ENCODE data around the gene PRUNE2. TPM values are rescaled to one million over a fixed set of nuclear protein-coding genes. Genes with fewer than 3 reads are reported as not detected.

Gene PRUNE2
- total and polyA plus RNA-seq, 2 of the 13 experiments (the other 11 are each of a cell fraction or from before 2014, with no cell fraction given), result 0.02 TPM; not detected in 1

DNA sequence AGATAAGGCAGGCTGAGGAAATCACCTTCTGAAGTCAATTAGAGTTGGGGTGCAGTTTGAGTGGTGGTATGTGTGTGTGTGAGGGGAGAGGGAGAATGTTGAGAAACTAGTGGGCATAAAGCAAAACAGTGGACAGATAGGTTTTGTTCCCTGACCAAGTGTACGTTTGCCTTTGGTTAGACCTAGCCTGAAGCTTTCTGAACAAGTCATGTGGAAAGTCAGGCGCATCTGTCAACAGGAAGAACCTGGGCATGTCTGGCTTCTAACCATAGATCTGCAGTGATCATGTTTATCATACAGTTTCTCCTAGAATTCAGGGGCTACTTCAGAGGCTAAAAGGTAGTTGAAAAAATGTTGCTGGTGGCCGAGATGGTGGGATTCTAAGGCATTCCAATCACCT lies 284.9 kb downstream of the PRUNE2 start:
- no peaks in the 10 kb centered on the region for H3K36me3 ChIP-seq (replicated peaks in 1 of 2; ENCODE audit: control insufficient read depth in 1 of 2, insufficient read depth in 2 of 2, low read length in 2 of 2)
- 17% methylated on average over 3 of the region's 3 CpGs for WGBS (ENCODE audit: low lambda C conversion rate)
- H4K20me1 ChIP-seq (ENCODE audit: insufficient read depth, low read length), result no peaks in the 10 kb centered on the region
- DNase-seq (ENCODE audit: low spot score) (no peak), FAIRE-seq (no peak), ATAC-seq (no peak)
- H3K9me3 ChIP-seq (ENCODE audit: low read length), result no peaks in the 10 kb centered on the region
- H3K27me3 ChIP-seq (ENCODE audit: control insufficient read depth in 1 of 2, insufficient read depth in 2 of 2, low read length in 2 of 2), result 0 out of 5 replicates have a peak, but pooled peaks cover 0 to 1% of the 10 kb centered on the region in 2 experiments
- H3K79me2 ChIP-seq (ENCODE audit: insufficient read depth, low read length), result no peaks in the 10 kb centered on the region
- intact Hi-C loops (cut with micrococcal nuclease; ENCODE audit: unreplicated experiment), result no loop called here
- H3K9ac ChIP-seq (ENCODE audit: insufficient read depth, low read depth, low read length), result no peak overlapping the region
- no TSS peak for BruUV-seq (replicated peaks)
- H3K27ac ChIP-seq (ENCODE audit: extremely low read length, insufficient read depth, low read length), result no peak overlapping the region
- ChIA-PET POLR2A (no interaction called here), CTCF (ENCODE audit: low intra/inter-chr PET ratio, low total read pairs) (no interaction called here)
- H2AFZ ChIP-seq (ENCODE audit: low read length), result no peak overlapping the region
- no peaks in the 10 kb centered on the region for H3K4me1 ChIP-seq (ENCODE audit: insufficient read depth, low read length)
- in situ Hi-C loops (cut with HindIII; ENCODE audit: extremely low pct_ligation_motif_present, low pct_unique_long_range_greater_than_20kb), result no loop called here
- TF ChIP-seq MAZ (IDR thresholded peaks at IDR 0.05; ENCODE audit: borderline replicate concordance, low read depth, low read length), result no peak
- TF ChIP-seq MAZ (CRISPR knock-in tag; IDR thresholded peaks at IDR 0.05; ENCODE audit: low read depth), result no peak
- no peak for TF ChIP-seq RBAK (CRISPR knock-in tag; IDR thresholded peaks at IDR 0.05)
- no peak for TF ChIP-seq ZMAT3 (CRISPR knock-in tag; conservative IDR thresholded peaks at IDR 0.05)
- TF ChIP-seq, protein P1, sequence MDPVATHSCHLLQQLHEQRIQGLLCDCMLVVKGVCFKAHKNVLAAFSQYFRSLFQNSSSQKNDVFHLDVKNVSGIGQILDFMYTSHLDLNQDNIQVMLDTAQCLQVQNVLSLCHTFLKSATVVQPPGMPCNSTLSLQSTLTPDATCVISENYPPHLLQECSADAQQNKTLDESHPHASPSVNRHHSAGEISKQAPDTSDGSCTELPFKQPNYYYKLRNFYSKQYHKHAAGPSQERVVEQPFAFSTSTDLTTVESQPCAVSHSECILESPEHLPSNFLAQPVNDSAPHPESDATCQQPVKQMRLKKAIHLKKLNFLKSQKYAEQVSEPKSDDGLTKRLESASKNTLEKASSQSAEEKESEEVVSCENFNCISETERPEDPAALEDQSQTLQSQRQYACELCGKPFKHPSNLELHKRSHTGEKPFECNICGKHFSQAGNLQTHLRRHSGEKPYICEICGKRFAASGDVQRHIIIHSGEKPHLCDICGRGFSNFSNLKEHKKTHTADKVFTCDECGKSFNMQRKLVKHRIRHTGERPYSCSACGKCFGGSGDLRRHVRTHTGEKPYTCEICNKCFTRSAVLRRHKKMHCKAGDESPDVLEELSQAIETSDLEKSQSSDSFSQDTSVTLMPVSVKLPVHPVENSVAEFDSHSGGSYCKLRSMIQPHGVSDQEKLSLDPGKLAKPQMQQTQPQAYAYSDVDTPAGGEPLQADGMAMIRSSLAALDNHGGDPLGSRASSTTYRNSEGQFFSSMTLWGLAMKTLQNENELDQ (CRISPR knock-in tag; IDR thresholded peaks at IDR 0.05; ENCODE audit: borderline replicate concordance), result no peak
- TF ChIP-seq ZNF460 (CRISPR knock-in tag; IDR thresholded peaks at IDR 0.05; ENCODE audit: borderline replicate concordance), result no peak
- TF ChIP-seq ZNF10 (CRISPR knock-in tag; IDR thresholded peaks at IDR 0.05; ENCODE audit: borderline replicate concordance, low read depth), result no peak
- H3K4me3 ChIP-seq (replicated peaks in 1 of 3; ENCODE audit: insufficient read depth in 1 of 3, low read depth in 2 of 3, low read length in 3 of 3), result no peak overlapping the region
- no peak overlapping the region for H3K4me2 ChIP-seq (ENCODE audit: low read depth, low read length)

Measured in HepG2 (cell line).